ENCODE results near the gene EEFSEC.

The EEFSEC gene

DNA sequence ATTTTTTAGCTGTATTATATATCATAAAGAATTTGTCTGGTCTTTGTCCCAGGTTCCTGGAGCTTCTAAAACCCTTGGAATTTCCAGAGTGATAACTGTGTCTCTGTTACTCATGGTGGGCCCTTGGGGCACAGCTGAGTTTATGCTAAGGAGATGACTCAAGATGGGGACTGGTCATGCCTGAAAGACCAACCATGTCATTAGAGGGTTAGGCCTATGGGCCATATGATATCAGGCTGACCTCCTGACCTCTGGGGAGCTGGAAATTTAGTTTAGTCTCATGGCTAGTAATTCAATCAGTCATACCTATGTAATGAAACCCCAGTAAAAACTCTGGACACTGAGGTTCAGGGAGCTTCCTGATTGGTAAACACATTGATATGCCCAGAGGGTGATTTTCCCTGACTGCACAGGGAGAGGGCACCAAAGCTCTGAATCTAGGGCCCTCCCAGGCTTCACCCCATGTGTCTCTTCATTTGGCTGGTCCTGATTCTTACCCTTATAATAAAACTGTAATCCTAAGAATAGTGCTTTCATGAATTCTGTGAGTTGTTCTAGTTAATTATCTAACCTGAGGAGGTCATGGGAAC is 69.6 kb downstream of the EEFSEC start:
- no peak overlapping the region for H3K4me3 ChIP-seq (ENCODE audit: low read depth, low read length)
- TF ChIP-seq MYC (IDR thresholded peaks at IDR 0.05; ENCODE audit: low read depth, low read length) (no peak), POLR2A (IDR thresholded peaks at IDR 0.05; ENCODE audit: extremely low read depth, insufficient read length) (no peak)
- TF ChIP-seq, protein P1, sequence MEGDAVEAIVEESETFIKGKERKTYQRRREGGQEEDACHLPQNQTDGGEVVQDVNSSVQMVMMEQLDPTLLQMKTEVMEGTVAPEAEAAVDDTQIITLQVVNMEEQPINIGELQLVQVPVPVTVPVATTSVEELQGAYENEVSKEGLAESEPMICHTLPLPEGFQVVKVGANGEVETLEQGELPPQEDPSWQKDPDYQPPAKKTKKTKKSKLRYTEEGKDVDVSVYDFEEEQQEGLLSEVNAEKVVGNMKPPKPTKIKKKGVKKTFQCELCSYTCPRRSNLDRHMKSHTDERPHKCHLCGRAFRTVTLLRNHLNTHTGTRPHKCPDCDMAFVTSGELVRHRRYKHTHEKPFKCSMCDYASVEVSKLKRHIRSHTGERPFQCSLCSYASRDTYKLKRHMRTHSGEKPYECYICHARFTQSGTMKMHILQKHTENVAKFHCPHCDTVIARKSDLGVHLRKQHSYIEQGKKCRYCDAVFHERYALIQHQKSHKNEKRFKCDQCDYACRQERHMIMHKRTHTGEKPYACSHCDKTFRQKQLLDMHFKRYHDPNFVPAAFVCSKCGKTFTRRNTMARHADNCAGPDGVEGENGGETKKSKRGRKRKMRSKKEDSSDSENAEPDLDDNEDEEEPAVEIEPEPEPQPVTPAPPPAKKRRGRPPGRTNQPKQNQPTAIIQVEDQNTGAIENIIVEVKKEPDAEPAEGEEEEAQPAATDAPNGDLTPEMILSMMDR (IDR thresholded peaks at IDR 0.05; ENCODE audit: low read depth, low read length): no peak
- TF ChIP-seq, protein P2, sequence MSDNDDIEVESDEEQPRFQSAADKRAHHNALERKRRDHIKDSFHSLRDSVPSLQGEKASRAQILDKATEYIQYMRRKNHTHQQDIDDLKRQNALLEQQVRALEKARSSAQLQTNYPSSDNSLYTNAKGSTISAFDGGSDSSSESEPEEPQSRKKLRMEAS (IDR thresholded peaks at IDR 0.05; ENCODE audit: low read depth, low read length): no peak
- peak; percentile 11 for DNase-seq (ENCODE audit: low read depth)

DNA sequence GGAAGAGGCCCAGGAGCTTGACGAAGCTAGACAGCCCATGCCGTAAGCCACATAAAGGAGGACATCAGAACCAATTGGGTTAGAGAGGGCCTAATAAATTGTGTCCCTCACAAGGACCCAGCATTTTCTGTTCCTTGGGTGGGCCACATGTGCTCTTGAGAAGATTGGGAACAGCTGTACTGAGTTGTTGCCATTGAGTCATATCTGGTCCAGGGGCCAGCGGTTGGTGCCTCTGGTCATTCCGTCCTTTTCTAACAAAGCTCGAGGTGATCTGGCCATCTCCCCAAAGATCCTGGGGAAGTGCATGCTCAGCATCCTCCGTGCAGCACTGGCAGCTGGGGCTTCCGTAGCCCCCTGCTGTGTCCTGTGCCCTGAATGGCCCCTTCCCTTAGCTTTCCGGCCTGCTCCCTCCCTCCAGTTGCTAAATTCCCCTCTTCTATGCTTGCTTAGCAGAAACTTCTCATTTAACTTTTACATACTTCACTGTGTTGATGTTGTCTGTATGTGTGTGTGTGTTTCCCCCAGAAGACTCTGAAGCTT is 73.0 kb downstream of the EEFSEC start:
- no peak overlapping the region for H3K4me3 ChIP-seq (ENCODE audit: low read depth, low read length)
- TF ChIP-seq MYC (IDR thresholded peaks at IDR 0.05; ENCODE audit: low read depth, low read length) (no peak), POLR2A (IDR thresholded peaks at IDR 0.05; ENCODE audit: extremely low read depth, insufficient read length) (no peak)
- TF ChIP-seq, protein P2 (IDR thresholded peaks at IDR 0.05; ENCODE audit: low read depth, low read length): no peak
- TF ChIP-seq, protein P1 (IDR thresholded peaks at IDR 0.05; ENCODE audit: low read depth, low read length): no peak
- no peak for DNase-seq (ENCODE audit: low read depth)

DNA sequence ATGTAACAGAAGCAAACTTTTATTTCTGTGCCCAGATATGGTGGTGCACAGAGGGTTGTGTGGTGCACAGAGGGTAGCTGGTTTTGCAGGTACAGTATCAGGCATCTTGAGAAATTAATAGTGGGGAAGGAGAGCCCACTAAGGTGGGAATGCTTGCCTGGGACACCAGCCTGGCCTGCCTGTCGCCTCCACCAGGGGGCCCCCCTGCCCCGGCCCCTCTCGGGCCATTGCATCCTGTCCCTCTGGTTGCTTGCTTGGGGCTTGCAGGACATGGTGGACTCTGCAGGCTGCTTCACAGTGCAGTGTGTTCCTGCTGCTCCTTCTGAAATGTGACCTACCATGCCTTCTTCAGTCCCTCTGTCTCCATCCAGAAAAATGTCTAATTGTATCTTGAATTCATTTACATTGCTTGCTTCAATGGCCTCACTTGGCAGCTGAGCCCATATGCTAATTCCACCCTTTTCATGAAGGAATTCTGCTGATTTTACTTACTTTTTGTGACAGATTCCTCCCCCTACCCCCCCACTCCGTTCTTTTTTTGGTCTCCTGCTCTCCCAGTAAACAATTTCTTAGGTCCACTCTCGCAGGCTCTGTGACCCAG is 73.6 kb downstream of the EEFSEC start:
- DNase-seq (ENCODE audit: low read depth): peak; percentile 50
- no peak for TF ChIP-seq POLR2A (IDR thresholded peaks at IDR 0.05; ENCODE audit: extremely low read depth, insufficient read length)
- TF ChIP-seq, protein P1 (IDR thresholded peaks at IDR 0.05; ENCODE audit: low read depth, low read length): peak; percentile 86
- no peak overlapping the region for H3K4me3 ChIP-seq (ENCODE audit: low read depth, low read length)

DNA sequence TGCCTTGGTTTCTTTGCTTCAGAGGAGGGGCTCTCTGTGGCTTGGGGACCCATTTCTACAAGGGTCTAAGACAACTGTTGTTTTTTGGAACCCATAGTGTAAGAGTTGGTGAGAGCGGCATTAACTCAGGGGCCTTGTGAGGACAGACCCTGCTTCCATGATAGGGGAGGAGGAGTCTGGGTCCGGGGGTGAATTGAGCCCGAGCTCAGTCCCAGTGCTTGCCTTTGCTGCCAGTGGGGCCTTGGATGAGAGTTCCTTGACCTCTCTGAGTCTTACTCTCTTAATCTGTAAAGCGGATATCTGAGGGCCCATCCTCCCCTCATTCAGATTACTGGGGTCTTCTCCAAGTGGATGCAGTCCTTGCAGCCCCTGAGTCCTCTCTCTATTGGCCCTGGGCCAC is 74.2 kb downstream of the EEFSEC start:
- no peak for DNase-seq (ENCODE audit: low read depth)
- H3K4me3 ChIP-seq (ENCODE audit: low read depth, low read length): no peak overlapping the region
- TF ChIP-seq, protein P1 (IDR thresholded peaks at IDR 0.05; ENCODE audit: low read depth, low read length): no peak
- no peak for TF ChIP-seq POLR2A (IDR thresholded peaks at IDR 0.05; ENCODE audit: extremely low read depth, insufficient read length)
- no peak for TF ChIP-seq MYC (IDR thresholded peaks at IDR 0.05; ENCODE audit: low read depth, low read length)

DNA sequence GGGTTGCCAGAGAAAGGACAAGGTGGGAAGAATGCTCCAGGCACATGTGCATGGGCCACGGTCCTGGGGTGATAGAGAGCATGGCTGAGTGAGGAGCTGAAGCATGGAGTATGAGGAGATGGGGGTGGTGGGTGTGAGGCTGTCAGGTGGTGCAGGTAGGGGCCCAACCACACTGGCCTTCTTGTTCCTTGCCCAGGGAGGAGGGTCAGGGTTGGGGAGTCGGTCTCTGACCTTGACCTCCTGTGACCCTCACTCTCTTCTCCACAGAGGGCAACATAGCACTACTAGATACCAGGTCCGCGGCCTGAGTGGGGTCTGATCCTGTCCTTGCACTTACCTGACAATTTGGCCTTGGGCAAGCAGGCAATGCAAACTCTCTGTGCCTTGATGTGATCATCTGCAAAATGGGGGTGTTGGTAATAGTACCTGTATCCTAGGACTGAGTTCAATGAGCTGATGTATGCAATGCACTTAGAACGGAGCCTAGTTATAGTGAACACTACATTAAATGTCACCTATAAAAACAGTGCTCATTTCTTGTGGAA is 75.2 kb downstream of the EEFSEC start:
- no peak for DNase-seq (ENCODE audit: low read depth)
- no peak overlapping the region for H3K4me3 ChIP-seq (ENCODE audit: low read depth, low read length)
- TF ChIP-seq, protein P2 (IDR thresholded peaks at IDR 0.05; ENCODE audit: low read depth, low read length): no peak
- TF ChIP-seq POLR2A (IDR thresholded peaks at IDR 0.05; ENCODE audit: extremely low read depth, insufficient read length) (no peak), MYC (IDR thresholded peaks at IDR 0.05; ENCODE audit: low read depth, low read length) (no peak)
- TF ChIP-seq, protein P1 (IDR thresholded peaks at IDR 0.05; ENCODE audit: low read depth, low read length): no peak

All from NB4 (cell line).